Kidney (tissue), 14 donors: ENCODE measurements around the gene ABHD18. TPM values are rescaled to one million over a fixed set of nuclear protein-coding genes. Genes with fewer than 3 reads are reported as not detected.

ENCODE experiments used
- DNase-seq, 5 donors: peaks; one replicate each; pipeline ENCODE4 v3.0.0-alpha.2; 2013 to 2020
- FAIRE-seq: peaks from 2 replicates; lab custom pipeline; 2012; peaks lifted over from hg19 to GRCh38; lab: Jason Lieb, UNC
- H3K27ac ChIP-seq, 2 donors: one replicate each; pipeline ENCODE4 v1.7.0; 2013; ENCODE audit warnings: low read depth in 2 of 2, low read length in 2 of 2, inconsistent platforms in 1 of 2
- H3K27me3 ChIP-seq: one replicate; pipeline ENCODE4 v1.7.1; 2013; ENCODE audit warnings: low read length, inconsistent platforms; ENCODE audit not compliant: control insufficient read depth, insufficient read depth
- H3K36me3 ChIP-seq, 3 donors: one replicate each; pipeline versions ENCODE4 v1.7.0 to v1.7.1; 2013; ENCODE audit warnings: low read length in 3 of 3, control low read depth in 1 of 3, inconsistent platforms in 1 of 3; ENCODE audit not compliant: insufficient read depth in 3 of 3, control insufficient read depth in 2 of 3
- H3K4me1 ChIP-seq, 3 donors: one replicate each; pipeline versions ENCODE4 v1.7.0 to v1.7.1; 2013; ENCODE audit warnings: low read length in 3 of 3, inconsistent platforms in 1 of 3, low read depth in 1 of 3; ENCODE audit not compliant: control insufficient read depth in 2 of 3, insufficient read depth in 2 of 3
- H3K4me3 ChIP-seq, 3 donors: one replicate each; pipeline versions ENCODE4 v1.7.0 to v1.8.1; 2013; ENCODE audit warnings: low read length in 3 of 3, control low read depth in 1 of 3, inconsistent platforms in 1 of 3
- H3K9ac ChIP-seq, 3 donors: one replicate each; pipeline versions ENCODE4 v1.7.0 to v1.7.1; 2013; ENCODE audit warnings: low read length in 3 of 3, control low read depth in 1 of 3, inconsistent platforms in 1 of 3
- H3K9me3 ChIP-seq, 3 donors: one replicate each; pipeline versions ENCODE4 v1.7.0 to v1.7.1; 2013; ENCODE audit warnings: low read length in 3 of 3, control low read depth in 1 of 3, inconsistent platforms in 1 of 3; ENCODE audit not compliant: control insufficient read depth in 2 of 3, insufficient read depth in 1 of 3
- CTCF ChIP-seq: IDR thresholded peaks from 3 replicates; pipeline ENCODE4 v1.5.1; 2012; ENCODE audit warnings: mild to moderate bottlenecking, moderate library complexity, borderline replicate concordance; ENCODE audit not compliant: insufficient read depth; ENCODE audit errors: extremely low read depth
- intact Hi-C: fragments of 100-400 bp; cut with DNase I; formaldehyde crosslinking; loops from one replicate; pipeline ENCODE4 v1.11.1; 2022
- polyA plus RNA-seq: library from polyadenylated mRNA; stranded (reverse); fragments of 350-450 nt; fragmentation: Illumina TruSeq; extraction: RNeasy Lipid Tissue Mini Kit (QIAGEN cat#74804); gene quantifications from one replicate; pipeline ENCODE4 v1.2.3, GENCODE V29; 2014; ENCODE audit warnings: low read depth, low replicate concordance; ENCODE audit not compliant: insufficient read depth
- total RNA-seq: library from RNA; stranded (reverse); fragmentation: NEBNext Ultra II Directional; extraction: Animal tissue kit (Norgen Biotek cat#: 25700); gene quantifications from one replicate; pipeline ENCODE4 v1.2.1, GENCODE V29; 2021
- donor health status: control.
- donor health status: control.
- donor health status: control.
- donor health status: control.
- donor health status: control.
- donor health status: DM: yes; HTN: yes; CAD: no.
- donor health status: Normal renal cell carcinoma (clear cell type).

Gene ABHD18
- total and polyA plus RNA-seq, 2 donors from 2014 or later: 5.6 to 12.3 TPM

DNA sequence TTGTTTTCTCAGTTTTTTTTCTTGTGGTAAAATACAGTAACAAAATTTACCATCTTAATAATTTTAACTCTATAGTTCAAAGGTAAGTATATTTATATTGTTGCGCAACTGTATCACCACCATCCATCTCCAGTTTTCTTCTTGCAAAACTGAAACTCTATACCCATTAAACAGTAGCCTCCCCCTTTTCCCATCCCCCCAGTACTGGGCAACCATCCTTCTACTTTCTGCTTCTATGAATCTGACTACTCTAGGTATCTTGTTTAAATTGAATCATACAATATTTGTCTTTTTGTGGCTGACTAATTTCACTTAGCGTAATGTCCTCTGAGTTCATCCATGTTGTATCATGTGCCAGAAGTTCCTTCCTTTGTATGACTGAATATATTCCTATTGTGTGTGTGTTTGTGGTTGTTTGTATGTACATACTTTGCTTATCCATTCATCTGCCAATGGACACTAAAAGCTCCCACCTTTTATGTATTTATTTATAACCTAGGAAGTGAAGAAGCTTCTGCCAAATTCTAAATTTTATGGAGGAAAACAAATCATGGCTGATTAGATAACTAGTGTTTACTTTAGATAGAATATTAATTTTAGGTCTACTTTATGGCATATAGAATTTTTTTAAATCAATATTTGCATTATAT, 10.0 kb downstream of the ABHD18 start:
- no peak for TF ChIP-seq CTCF
- intact Hi-C loops: no loop called here
- Histone ChIP-seq H3K4me1 (no peaks in the 10 kb centered on the region), H3K27me3 (no peaks in the 10 kb centered on the region), H3K27ac (no peak overlapping the region), H3K36me3 (peaks cover 0 to 2% (median 0%) of the 10 kb centered on the region in 3 donors), H3K9ac (no peak overlapping the region), H3K4me3 (no peak overlapping the region), H3K9me3 (peaks cover 0 to 3% (median 0%) of the 10 kb centered on the region in 3 donors)
- no peak for FAIRE-seq
- no peak for DNase-seq

GRCh38 chr4:127978930-127979329, 13.7 kb downstream of the ABHD18 start:
- Histone ChIP-seq H3K36me3 (peaks cover 0 to 2% (median 0%) of the 10 kb centered on the region in 3 donors), H3K9me3 (peaks cover 0 to 3% (median 0%) of the 10 kb centered on the region in 3 donors), H3K9ac (no peak overlapping the region), H3K27ac (no peak overlapping the region), H3K27me3 (no peaks in the 10 kb centered on the region), H3K4me3 (no peak overlapping the region), H3K4me1 (no peaks in the 10 kb centered on the region)
- no peak for TF ChIP-seq CTCF
- FAIRE-seq (no peak), DNase-seq (no peak)
- intact Hi-C loops: no loop called here

DNA sequence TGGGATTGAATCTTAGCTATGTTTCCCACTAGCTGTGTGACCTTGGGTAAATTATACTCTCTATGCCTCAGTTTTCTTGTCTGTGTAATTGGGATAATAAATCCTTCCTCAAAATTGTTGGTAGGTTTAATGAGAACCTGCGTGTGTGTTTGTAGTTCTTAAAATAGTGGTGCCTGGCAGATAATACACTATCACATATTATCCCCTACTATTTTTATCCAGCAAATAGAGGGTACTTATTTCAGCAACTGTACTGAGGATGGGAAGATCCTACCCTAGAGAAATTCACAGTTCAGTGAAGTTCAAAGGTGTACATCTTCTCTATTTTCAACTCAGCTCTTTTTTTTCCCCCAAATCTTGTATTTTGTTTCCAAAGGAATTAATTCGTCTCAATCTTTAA, 17.2 kb downstream of the ABHD18 start:
- intact Hi-C loops: no loop called here
- FAIRE-seq: no peak
- DNase-seq: no peak
- Histone ChIP-seq H3K4me1 (no peaks in the 10 kb centered on the region), H3K9ac (no peak overlapping the region), H3K27me3 (no peaks in the 10 kb centered on the region), H3K36me3 (no peaks in the 10 kb centered on the region), H3K27ac (no peak overlapping the region), H3K9me3 (peaks cover 0 to 3% (median 0%) of the 10 kb centered on the region in 3 donors), H3K4me3 (no peak overlapping the region)
- TF ChIP-seq CTCF: no peak
